ENCODE data around the gene SMAD4.
"Not testable (repeated sequence)": the region's sequence is repeated elsewhere in the genome, so short reads cannot be mapped to it uniquely, and the experiment has no call there.

The SMAD4 gene

DNA sequence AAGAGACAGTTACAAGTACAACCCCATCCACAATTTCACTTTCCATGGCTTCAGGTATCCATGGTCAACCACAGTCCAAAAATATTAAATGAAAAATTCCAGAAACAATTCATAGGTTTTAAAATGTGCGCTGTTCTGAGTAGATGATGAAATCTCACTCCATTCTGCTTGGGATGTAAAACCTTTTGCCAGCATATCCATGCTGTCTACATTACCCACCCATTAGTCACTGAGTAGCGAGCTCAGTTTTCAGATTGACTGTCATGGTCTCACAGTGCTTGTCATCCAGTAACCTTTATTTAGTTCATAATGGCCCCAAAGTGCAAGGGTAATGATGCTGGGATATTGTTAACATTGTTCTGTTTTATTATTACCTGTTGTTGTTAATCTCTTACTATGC lies 40.5 kb downstream of the SMAD4 start:
- DNase-seq (ENCODE audit: low spot score), result no peak

GRCh38 chr18:51072586-51073313 lies 42.7 kb downstream of the SMAD4 start:
- no peak for DNase-seq (ENCODE audit: low spot score)

- no peak for DNase-seq (ENCODE audit: low spot score)
Measured at GRCh38 chr18:51074605-51075004, 44.6 kb downstream of the SMAD4 start.

DNA sequence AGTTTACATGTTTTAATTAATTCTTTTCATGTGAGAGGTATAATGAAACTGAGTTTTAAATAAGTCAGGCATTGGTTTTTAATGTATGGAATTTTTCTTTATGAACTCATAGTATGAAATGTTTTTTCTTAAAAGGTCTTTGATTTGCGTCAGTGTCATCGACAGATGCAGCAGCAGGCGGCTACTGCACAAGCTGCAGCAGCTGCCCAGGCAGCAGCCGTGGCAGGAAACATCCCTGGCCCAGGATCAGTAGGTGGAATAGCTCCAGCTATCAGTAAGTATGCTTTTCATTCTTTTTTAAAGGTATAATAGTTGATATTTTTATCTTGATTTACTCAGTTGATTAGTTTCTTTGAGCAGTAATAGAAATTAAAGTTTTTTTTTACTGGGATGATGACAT lies 46.5 kb downstream of the SMAD4 start:
- DNase-seq (ENCODE audit: low spot score), result no peak

DNA sequence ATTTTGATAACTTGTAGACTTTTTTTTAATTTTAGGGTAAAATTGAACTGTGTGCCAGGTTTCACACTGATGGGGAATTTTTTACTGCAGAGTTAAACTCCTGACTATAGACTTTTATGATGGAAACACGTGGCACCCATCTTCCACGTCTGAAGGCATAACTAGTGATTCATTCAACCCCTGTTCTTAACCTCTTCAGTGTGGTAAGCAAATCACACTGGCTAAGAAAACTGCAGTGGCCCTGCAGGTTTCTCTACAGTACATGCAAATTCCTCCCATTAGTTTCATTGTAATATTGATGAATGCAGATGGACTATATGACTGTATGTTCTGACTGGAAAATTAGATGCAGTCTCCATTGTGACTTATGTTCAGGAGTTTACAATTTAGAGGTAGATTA lies 47.2 kb downstream of the SMAD4 start:
- DNase-seq (ENCODE audit: low spot score), result no peak

DNA sequence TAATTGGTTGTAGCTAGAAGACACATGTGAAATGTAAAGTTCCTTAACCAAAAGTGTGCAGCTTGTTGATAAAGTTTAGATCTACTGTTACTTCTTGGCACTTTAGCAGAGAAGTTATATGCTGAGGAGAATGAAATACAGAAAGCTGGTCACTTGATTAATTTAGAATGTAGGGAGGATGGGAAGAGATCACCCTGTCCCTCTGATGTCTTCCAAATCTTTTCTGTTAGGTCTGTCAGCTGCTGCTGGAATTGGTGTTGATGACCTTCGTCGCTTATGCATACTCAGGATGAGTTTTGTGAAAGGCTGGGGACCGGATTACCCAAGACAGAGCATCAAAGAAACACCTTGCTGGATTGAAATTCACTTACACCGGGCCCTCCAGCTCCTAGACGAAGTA lies 48.0 kb downstream of the SMAD4 start:
- DNase-seq (ENCODE audit: low spot score), result no peak

DNA sequence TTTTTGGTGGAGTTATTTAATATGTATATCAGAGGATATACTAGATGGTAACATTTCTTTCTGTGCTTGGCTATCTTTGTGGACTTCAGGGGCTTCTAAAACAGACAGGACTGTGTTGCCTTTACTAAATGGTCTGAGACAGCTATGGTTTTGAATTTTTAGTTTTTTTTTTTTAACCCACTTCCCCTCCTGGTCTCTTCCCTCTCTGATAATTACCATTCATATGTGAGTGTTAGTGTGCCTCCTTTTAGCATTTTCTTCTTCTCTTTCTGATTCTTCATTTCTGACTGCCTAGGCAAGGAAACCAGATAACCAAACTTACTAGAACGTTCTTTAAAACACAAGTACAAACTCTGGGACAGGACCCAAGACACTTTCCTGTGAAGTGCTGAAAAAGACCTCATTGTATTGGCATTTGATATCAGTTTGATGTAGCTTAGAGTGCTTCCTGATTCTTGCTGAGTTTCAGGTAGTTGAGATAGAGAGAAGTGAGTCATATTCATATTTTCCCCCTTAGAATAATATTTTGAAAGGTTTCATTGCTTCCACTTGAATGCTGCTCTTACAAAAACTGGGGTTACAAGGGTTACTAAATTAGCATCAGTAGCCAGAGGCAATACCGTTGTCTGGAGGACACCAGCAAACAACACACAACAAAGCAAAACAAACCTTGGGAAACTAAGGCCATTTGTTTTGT lies 52.7 kb downstream of the SMAD4 start:
- DNase-seq (ENCODE audit: low spot score), result no peak

DNA sequence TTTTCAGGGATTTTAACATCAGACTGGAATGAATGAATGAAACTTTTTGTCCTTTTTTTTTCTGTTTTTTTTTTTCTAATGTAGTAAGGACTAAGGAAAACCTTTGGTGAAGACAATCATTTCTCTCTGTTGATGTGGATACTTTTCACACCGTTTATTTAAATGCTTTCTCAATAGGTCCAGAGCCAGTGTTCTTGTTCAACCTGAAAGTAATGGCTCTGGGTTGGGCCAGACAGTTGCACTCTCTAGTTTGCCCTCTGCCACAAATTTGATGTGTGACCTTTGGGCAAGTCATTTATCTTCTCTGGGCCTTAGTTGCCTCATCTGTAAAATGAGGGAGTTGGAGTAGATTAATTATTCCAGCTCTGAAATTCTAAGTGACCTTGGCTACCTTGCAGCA lies 53.4 kb downstream of the SMAD4 start:
- no peak for DNase-seq (ENCODE audit: low spot score)

DNA sequence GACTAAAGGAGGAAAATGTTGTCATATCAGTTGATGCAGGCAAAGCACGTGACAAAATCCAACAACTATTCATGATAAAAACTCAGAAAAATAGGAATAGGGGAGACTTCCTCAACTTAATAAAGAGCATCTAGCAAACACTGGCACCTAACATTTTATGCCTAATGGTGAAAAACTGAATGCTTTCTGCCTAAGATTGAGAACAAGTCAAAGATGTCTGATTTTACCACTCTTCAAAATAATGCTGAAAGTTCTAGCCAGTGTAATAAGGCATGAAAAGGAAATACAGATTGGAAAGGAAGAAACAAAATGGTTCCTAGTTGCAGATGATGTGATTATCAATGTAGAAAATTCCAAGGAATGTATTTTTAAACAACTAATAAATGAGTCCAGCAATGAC lies 58.4 kb downstream of the SMAD4 start:
- DNase-seq (ENCODE audit: low spot score), result no peak

DNA sequence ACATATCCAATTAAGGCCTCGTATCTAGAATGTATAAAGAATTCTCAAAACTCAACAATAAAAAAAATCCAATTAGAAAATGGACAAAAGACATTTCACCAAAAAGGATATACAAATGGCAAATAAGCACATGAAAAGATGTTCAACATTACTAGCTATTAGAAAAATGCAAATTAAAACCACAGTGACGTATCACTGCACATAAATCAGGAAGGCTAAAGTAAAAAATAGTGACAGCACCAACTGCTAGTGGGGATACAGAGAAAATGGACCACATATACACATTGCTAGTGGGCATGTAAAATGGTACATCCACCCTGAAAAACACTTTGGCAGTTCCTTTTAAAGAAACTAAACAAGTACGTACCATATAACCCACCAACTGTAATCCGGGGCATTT lies 59.7 kb downstream of the SMAD4 start:
- DNase-seq (ENCODE audit: low spot score), result no peak

DNA sequence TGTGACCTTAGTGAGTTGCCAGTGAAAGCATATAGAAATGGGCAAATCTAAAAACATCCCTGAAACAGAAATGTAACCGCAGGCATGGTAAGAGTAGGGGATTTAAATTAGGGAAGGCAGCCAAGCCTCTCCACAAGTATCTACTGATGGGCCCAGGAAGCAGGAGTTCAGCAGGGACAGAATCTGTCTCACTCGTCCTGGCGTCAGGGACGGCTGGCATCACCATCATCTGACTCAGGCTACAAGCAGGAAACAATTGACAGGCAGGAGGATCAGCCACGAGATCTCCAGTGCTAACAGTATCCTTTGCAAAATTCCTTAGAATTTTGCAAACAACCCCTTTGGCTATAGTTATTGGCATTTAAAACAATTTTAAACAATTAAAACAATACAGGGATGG lies 61.3 kb downstream of the SMAD4 start:
- no peak for DNase-seq (ENCODE audit: low spot score)

DNA sequence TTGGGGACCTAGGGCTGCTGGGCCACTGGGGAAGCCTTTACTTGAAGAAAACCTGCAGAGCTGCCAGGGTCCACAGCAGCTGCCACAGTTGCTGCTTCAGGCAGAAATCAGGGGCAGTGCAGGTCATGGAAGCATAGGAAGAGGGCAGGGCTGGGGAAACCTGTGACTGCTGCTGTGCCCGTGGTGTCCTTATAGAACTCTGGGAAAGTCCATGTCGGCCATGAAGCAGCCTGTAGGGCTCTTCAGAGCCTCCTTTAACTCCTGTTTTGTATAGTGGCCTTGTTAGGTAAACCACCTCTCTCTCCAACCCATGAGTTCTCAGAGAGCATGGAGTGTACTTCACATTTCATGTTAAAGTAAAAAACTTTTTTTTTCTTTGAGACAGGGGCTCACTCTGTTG lies 62.1 kb downstream of the SMAD4 start:
- DNase-seq (ENCODE audit: low spot score), result peak; percentile 39

GRCh38 chr18:51092967-51093366 lies 63.0 kb downstream of the SMAD4 start:
- not testable (repeated sequence) for DNase-seq (ENCODE audit: low spot score)

DNA sequence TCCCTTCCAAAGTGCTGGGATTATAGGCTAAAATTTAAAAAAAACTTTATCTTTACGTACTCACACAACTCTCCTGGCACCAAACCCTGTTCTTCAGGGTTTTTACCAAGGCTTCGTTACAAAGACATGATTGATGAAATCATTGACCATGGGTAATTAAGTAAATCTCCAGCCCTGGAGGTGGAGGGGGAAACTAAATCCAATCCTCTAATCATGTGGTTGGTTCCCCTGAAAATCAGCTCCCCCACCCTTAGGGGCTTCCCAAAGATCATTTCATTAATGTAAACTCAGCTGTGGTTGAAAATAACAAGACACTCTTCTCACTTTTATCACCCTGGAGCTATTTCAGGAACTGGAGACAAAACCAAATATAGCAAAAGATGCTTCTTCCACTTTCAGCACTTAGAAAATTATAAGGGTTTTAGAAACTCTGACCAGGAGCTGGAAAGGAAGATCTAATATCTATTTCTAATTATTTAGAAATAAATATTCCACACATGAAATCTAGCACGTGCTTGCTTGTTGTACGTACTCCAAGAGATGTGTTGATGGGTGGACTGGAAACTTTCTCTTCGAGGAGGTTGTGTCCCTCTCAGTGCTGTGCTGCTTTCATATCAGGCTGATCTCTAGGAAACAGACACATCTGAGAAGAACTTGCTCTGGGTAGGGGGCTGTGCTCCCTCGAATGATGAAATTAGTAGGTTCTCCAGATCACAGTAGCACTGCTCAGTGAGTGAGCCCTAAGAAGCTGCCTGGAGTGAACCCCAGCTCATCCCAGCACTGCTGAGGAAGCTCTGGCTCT lies 67.2 kb downstream of the SMAD4 start:
- DNase-seq (ENCODE audit: low spot score), result no peak

DNA sequence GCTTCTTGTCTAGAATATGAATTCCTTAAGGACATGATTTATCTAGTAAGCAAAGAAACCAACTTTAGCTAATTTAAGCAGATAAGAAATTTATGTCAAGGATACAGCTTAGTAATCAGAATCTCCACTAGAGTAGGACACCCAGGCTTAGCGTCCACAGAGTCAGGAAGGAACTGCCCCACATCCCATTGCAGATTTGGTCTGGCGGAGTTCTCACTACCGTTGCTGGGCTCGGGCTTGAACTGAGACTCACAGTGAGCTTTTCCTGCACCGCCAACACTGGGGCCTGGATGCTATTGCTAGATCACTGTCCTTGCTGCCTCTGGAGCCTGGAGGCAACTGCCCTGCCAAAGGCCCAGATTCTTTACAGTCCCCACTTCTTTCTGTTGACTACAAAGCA lies 68.1 kb downstream of the SMAD4 start:
- DNase-seq (ENCODE audit: low spot score), result no peak

- DNase-seq (ENCODE audit: low spot score), result no peak
Measured at GRCh38 chr18:51098513-51098912, 68.5 kb downstream of the SMAD4 start.

- no peak for DNase-seq (ENCODE audit: low spot score)
Measured at GRCh38 chr18:51100385-51101120, 70.5 kb downstream of the SMAD4 start.

DNA sequence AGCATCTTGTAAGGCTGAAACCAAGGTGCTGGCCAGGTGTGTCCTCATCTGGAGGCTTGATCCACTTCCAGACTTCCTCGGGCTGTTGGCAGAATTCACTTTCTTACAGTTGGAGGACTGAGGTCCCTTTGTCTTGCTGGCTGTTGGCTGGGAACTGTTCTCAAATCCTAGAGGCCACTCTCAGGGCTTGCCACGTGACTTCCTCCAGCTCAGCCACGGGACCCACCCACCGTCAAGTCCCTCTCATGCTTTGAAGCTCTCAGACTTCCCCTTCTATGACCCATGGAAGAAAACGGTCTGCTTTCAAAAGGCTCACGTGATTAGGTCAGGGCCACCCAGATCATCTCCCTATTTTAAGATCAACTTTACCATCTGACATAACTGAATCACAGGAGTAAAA lies 77.1 kb downstream of the SMAD4 start:
- no peak for DNase-seq (ENCODE audit: low spot score)

- no peak for DNase-seq (ENCODE audit: low spot score)
Measured at GRCh38 chr18:51107598-51108305, 77.7 kb downstream of the SMAD4 start.

- DNase-seq (ENCODE audit: low spot score), result no peak
Measured at GRCh38 chr18:51108330-51108729, 78.3 kb downstream of the SMAD4 start.

GRCh38 chr18:51110073-51110797 lies 80.2 kb downstream of the SMAD4 start:
- peak; percentile 94 for DNase-seq (ENCODE audit: low spot score)

Data from D341Med (cell line).